Stromal cell of bone marrow (primary cell): ENCODE data around the gene FAM32A.

Experiments
- DNase-seq: peaks from one replicate; pipeline ENCODE4 v3.0.0-alpha.2; 2012; ENCODE audit warnings: low read depth

The FAM32A gene

DNA sequence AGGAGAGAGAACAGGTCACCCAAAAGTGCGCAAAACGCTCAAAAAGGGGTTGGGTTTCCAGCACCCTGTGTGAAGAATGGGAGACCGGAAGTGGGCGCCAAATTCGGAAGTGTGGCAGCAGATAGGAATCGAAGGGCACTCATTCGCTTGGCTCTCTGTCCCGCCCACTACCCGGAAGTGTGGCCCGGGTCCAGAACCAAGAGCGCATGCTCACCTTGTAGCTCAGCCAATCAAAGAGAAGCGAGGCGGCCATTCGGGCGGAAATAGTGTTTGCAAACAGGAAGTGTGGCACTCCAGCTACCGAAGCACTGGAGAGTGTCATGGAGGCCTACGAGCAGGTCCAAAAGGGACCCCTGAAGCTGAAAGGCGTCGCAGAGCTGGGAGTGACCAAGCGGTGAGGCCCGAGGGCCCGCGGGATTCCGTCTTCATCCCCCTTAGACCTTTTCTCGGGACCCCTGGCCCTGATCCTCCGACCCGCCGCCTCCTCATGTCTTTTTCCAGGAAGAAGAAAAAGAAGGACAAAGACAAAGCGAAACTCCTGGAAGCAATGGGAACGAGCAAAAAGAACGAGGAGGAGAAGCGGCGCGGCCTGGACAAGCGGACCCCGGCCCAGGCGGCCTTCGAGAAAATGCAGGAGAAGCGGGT, at the start of gene FAM32A:
FAM32A (plus strand) TSS at position 288 of the 645 bp plus-strand sequence; CDS start at position 321, 33 bp downstream.
- peak; percentile 98 for DNase-seq

DNA sequence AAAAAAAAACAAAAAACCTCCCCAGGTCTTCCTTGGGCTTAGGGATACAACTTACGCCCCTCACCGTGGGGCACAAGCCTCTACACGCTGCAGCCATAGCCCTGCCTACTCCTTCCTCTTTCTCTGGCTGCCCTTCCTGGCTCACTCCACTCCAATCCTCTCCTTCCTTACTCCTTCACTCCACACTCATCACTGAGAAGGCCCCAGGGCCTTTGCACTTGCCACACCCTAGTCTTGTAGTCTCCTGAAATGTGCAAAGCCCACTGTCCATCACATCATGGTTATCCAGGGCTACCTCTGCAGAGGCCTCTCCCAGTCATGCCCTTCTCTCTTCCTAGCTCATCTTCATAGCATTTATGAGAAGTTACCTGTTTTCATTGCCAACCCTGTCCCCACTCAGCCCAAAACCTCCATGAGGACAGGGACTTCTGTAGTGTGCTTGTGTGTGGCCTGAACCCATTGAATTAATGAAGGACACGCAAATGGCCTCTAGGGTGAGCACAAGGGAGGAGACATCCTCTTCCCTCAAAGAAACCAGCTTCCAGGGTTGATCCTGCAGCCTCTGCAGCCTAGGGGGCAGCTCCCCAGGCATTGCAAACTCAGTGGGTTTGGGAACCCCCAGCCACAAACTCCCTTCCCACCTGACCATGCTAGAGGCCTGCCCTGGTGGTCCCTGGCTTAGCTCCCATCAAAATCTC, 49.6 kb upstream of the FAM32A start:
- DNase-seq: no peak

GRCh38 chr19:16136185-16136999, 48.8 kb upstream of the FAM32A start:
- no peak for DNase-seq

DNA sequence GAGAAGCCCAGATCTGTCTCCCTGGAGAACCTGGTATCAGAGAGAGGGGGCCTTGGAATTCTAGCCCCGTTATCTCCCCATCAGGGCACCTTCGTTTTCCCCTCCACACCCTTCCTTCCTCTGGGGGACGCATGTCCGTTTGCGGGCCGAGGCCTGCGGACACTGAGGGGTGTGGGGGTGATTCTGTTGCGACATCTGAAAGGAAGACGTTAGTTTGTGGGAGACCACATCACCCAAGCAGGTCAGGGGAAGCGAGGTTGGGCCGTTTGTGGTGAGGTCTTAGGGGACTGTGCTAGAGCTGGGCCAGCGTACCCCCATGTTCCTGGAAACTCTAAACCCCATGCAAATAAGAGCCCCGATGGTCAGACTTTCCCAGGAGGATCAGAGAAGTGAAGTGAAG, 45.5 kb upstream of the FAM32A start:
- no peak for DNase-seq

DNA sequence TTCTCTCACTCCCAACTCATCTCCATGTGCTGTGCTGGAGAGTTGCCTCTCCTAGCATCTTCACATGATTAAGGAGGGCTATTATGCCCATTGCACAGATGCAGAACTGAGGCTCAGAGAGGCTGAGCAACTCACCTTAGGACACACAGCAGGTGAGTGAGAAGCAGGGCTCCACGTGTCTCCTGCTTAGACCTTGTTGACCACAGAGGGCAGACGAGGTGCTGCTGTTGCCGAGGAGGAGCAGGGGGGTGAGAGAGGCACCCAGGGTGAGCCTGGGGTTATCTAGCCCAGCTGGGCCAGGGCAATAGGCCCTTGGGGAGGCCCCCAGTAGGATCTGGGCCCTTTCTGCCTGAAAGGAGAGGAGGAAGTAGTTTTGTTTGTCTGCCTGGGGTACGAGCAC, 44.2 kb upstream of the FAM32A start:
- DNase-seq: no peak

- DNase-seq: no peak
These were observed 43.1 kb upstream of the FAM32A start for GRCh38 chr19:16142032-16142580.

- DNase-seq: no peak
These were observed 41.6 kb upstream of the FAM32A start, which contains the start of gene HSH2D for GRCh38 chr19:16143399-16144215. Gene HSH2D, plus strand, starts transcription at chr19:16143685. Its CDS starts 5,066 bp downstream, at chr19:16148751.

- DNase-seq: no peak
These were observed 41.0 kb upstream of the FAM32A start for GRCh38 chr19:16144216-16144581.

GRCh38 chr19:16146112-16146511, 39.1 kb upstream of the FAM32A start:
- DNase-seq: no peak

DNA sequence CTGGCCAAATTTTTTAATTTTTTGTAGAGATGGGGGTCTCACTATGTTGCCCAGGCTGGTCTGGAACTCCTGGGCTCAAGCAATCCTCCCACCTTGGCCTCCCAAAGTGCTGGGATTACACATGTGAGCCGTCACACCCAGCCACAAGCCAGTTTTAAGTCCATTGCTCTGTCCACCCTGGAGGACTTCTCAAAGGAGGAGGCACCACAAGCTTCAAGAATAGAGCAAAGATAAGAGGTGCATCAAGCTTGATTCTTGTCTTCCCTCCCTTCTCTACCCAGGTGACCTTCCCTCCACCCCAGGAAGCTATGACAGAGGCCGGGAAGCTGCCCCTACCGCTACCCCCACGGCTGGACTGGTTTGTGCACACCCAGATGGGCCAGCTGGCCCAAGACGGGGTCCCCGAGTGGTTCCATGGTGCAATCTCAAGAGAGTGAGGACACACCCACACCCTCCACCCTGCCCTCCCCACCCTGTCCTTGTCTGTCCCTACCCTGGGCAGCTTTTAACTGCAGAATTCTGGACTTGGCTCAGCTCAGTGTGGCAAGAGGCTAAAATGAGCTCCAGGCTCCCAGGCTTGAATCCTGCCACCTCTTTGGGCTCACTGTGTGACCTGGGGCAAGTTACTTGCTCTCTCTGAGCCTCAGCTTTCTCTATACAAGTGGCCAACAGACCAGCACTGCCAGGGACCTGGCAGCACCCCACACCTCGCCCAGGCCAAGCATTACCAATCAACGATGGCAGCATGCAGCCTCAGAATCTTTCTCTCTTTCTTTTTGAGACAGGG, 36.6 kb upstream of the FAM32A start:
- no peak for DNase-seq

DNA sequence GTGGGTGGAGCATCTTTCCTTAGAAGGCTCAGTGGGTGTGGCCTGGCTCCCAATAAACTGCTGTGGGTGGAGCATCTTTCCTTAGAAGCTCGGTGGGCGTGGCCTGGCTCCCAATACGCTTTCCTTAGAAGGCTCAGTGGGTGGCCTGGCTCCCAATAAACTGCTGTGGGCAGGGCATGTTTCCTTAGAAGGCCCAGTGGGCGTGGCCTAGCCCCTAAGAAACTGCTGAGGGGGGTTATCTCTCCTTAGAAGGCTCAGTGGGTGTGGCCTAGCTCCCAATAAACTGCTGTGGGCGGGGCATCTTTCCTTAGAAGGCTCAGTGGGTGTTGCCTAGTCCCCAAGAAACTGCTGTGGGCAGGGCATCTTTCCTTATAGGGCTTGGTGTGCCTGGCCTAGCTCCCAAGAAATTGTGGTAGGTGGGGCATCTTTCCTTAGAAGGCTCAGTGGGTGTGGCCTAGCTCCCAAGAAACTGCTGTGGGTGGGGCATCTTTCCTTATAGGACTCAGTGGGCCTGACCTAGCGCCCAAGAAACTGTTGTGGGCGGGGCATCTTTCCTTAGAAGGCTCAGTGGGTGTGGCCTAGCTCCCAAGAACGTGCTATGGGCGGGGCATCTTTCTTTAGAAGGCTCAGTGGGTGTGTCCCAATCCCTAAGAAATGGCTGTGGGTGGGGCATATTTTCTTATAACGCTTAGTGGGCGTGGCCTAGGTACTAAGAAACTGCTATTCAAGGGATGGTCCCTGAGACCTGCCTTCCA, 31.5 kb upstream of the FAM32A start:
- no peak for DNase-seq

- no peak for DNase-seq
These were observed 30.7 kb upstream of the FAM32A start for GRCh38 chr19:16154557-16154956.

GRCh38 chr19:16155128-16155527, 30.1 kb upstream of the FAM32A start:
- no peak for DNase-seq

- DNase-seq: no peak
These were observed 28.3 kb upstream of the FAM32A start for GRCh38 chr19:16156904-16157303.

- DNase-seq: no peak
These were observed 27.6 kb upstream of the FAM32A start for GRCh38 chr19:16157601-16158000.

DNA sequence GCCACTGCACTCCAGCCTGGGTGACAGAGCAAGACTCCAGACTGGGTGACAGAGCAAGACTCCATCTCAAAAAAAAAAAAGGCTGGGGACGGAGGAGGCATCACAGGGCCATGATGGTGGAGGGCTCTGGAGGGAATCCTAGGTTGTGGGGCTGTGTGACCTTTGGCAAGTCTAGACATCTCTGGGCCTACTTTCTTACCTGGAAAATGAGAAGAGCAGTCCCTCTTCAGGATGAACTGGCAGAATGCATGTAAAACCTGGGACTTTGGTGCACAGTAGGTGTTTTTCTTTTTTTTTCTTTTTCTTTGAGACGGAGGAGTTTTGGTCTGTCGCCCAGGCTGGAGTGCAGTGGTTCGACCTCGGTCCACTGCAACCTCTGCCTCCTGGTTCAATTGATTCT, 25.6 kb upstream of the FAM32A start:
- no peak for DNase-seq

DNA sequence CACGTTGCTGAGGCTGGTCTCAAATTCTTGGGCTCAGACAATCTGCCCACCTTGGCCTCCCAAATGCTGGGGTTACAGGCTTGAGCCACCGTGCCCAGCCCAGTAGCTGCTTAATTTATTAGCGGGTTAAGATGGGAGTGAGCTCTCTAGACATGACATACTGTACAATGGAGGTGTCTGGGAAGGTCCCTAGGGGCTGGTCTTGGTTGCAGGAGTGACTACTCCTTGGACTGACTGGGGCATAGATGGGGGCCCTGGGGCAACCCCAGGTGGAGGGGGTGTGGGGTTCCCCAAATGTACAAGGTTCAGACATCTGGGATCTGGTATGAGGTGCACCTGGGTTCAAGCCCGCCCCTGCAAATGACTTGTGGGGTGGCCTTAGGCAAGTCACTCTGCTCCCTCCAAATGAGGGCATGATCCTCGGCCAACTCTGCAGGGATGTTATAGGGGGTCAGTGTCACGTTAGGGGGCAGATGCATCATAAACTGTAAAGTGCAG, 24.7 kb upstream of the FAM32A start:
- DNase-seq: no peak

DNA sequence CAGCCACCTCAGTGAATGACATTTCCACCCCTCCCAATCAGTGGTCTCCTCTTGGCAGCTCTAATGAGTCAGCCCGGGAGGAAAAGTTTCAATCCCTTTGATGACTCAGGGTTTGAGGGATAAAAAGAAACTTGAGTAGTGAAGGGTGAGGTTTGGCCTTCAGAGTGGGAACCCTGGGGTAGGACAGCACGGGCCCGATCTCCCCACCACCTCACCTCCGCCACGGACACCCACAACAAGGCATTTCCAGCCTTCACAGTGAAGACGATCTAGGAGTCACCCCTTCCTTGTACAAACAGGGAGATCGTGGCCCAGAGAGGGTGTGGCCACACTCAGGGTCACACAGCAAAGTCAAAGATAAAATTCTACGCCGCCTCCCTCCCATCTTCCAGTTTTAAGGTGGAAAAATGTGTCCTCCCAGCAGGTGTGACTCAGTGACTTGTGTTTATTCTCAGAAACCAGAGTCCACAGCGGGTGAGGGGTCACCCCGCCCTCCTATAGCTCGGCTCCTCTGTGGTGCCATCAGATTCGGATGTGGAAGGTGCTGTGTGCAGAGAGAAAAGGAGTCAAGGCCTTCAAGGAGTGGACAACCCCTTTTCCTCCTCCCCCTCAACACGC, 24.2 kb upstream of the FAM32A start:
- peak; percentile 73 for DNase-seq

GRCh38 chr19:16161840-16162239, 23.4 kb upstream of the FAM32A start:
- DNase-seq: peak; percentile 59
